ENCODE results near the gene COG7.

COG7 gene

DNA sequence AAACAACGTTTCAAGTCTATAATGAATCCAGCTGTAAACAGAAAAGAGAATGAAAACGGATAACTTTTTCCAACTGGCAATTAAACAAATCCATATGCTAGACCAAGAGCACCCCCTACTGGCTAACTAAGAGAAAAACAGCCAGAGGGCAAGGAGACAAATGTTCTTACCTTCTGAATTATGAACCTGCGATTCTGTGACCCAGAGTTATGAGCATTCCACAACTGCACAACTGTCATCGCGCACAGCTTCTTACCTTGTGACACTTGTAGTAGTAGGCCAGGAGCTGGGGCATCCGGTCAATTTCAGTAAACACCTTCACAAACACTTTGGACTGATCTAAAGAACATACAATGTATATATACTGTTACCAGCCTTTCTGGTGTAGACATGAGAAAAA lies 18.6 kb downstream of the COG7 start:
- Histone ChIP-seq H3K9ac (ENCODE audit: low read length) (no peak overlapping the region), H3K9me3 (ENCODE audit: control insufficient read depth, insufficient read depth, low read depth, low read length) (no peaks in the 10 kb centered on the region), H3K4me1 (ENCODE audit: control insufficient read depth, insufficient read depth, low read length) (no peaks in the 10 kb centered on the region), H3K36me3 (ENCODE audit: control insufficient read depth, insufficient read depth, low read length) (peaks cover 42% of the 10 kb centered on the region), H3K4me3 (ENCODE audit: low read depth, low read length) (no peak overlapping the region), H3K27ac (ENCODE audit: low read depth, low read length) (no peak overlapping the region), H3K27me3 (ENCODE audit: control insufficient read depth, insufficient read depth, low read length) (no peaks in the 10 kb centered on the region)

DNA sequence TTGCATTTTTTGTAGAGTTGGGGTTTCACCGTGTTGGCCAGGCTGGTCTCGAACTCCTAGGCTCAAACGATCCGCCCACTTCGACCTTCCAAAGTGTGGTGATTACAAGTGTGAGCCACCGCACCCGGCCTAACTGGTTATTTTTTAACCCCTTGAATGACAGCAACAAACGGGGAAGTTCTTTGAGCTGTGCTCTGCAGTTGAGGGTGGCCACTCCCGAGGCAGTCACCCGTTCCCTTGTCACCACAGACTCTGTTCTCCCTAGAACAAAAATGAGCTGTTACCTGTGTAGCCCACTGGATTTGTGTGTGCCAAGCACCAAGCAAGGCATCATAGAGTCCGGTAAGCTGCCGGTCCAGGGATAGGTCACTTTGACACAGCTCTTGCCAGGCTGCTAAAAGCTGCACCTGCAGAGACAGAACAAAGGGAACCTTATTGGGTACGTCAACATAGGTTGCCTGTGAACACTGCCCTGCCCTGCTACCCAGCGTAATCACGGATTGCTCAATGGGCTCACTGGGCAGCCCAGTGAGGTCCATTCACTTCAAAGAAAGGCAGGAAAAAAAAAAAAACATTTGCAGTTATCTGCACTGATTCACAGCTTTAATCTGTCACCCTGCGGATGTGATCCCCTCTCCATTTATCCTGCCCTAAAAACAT lies 19.6 kb downstream of the COG7 start:
- H3K9ac ChIP-seq (ENCODE audit: low read length): no peak overlapping the region
- peaks cover 41% of the 10 kb centered on the region for H3K36me3 ChIP-seq (ENCODE audit: control insufficient read depth, insufficient read depth, low read length)
- no peaks in the 10 kb centered on the region for H3K9me3 ChIP-seq (ENCODE audit: control insufficient read depth, insufficient read depth, low read depth, low read length)
- no peaks in the 10 kb centered on the region for H3K27me3 ChIP-seq (ENCODE audit: control insufficient read depth, insufficient read depth, low read length)
- H3K27ac ChIP-seq (ENCODE audit: low read depth, low read length): no peak overlapping the region
- H3K4me3 ChIP-seq (ENCODE audit: low read depth, low read length): no peak overlapping the region
- no peaks in the 10 kb centered on the region for H3K4me1 ChIP-seq (ENCODE audit: control insufficient read depth, insufficient read depth, low read length)

DNA sequence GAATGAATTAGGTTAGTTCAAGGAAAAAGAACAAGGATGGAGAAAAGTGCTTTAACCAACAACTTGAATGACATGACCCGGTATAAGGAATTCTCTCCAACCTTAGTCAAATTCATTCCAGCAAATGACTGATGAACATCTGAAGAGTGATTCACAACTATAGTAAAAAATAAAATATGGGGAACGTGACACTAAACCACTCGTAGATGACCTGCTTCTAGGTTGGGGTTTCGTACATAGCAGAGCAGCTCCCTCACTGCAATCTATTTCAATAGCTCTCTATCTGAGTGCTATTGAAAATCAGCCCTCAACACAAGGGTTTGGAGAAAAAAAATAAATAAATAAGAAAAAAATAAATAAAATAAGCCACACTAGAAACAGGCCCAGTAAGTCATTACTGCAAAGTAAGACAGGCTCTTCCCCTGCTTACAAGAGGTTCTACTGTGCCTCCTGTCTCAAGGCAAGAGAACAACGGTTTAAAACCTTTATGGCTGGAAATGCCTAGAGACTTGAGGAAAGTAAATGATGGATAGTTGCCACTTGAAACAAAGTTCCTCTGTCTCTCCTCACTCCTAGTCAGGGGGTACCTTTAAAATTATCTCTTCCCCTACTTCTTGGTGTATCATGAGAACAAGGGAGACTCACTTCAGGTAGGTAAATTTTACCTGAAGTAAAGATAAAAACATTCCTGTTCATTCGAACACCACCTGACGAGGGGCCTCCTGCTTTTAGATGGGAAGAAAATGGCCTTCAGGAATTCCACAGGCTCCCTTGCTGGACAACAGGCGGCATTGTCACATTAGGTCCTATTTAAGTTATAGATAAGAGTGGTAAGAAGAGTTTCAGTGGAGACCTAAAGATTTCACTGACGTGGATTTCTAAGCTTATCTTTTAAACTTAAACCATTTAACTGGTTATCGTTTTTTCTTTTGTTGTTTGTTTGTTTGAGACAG lies 20.5 kb downstream of the COG7 start:
- no peaks in the 10 kb centered on the region for H3K27me3 ChIP-seq (ENCODE audit: control insufficient read depth, insufficient read depth, low read length)
- H3K27ac ChIP-seq (ENCODE audit: low read depth, low read length): no peak overlapping the region
- H3K9ac ChIP-seq (ENCODE audit: low read length): no peak overlapping the region
- no peaks in the 10 kb centered on the region for H3K9me3 ChIP-seq (ENCODE audit: control insufficient read depth, insufficient read depth, low read depth, low read length)
- peaks cover 40% of the 10 kb centered on the region for H3K36me3 ChIP-seq (ENCODE audit: control insufficient read depth, insufficient read depth, low read length)
- no peaks in the 10 kb centered on the region for H3K4me1 ChIP-seq (ENCODE audit: control insufficient read depth, insufficient read depth, low read length)
- H3K4me3 ChIP-seq (ENCODE audit: low read depth, low read length): no peak overlapping the region

DNA sequence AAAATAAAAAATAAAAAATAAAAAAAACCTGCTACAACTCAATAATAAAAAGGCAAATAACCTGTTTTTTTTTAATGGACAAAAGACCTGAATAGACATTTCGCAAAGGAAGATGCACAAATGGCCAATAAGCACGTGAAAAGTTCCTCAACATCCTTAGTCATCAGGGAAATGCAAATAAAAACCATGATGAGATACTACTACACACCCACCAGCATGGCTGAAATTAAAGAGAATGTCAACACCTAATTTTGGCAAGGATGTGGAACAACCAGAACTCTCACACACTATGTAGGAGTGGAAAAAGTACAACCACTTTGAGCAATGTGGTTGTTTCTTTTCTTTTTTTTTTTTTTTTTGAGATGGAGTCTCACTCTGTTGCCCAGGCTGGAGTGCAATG lies 24.6 kb downstream of the COG7 start:
- Histone ChIP-seq H3K4me1 (ENCODE audit: control insufficient read depth, insufficient read depth, low read length) (no peaks in the 10 kb centered on the region), H3K27me3 (ENCODE audit: control insufficient read depth, insufficient read depth, low read length) (no peaks in the 10 kb centered on the region), H3K9ac (ENCODE audit: low read length) (no peak overlapping the region), H3K36me3 (ENCODE audit: control insufficient read depth, insufficient read depth, low read length) (peaks cover 39% of the 10 kb centered on the region), H3K9me3 (ENCODE audit: control insufficient read depth, insufficient read depth, low read depth, low read length) (no peaks in the 10 kb centered on the region), H3K4me3 (ENCODE audit: low read depth, low read length) (no peak overlapping the region), H3K27ac (ENCODE audit: low read depth, low read length) (no peak overlapping the region)

DNA sequence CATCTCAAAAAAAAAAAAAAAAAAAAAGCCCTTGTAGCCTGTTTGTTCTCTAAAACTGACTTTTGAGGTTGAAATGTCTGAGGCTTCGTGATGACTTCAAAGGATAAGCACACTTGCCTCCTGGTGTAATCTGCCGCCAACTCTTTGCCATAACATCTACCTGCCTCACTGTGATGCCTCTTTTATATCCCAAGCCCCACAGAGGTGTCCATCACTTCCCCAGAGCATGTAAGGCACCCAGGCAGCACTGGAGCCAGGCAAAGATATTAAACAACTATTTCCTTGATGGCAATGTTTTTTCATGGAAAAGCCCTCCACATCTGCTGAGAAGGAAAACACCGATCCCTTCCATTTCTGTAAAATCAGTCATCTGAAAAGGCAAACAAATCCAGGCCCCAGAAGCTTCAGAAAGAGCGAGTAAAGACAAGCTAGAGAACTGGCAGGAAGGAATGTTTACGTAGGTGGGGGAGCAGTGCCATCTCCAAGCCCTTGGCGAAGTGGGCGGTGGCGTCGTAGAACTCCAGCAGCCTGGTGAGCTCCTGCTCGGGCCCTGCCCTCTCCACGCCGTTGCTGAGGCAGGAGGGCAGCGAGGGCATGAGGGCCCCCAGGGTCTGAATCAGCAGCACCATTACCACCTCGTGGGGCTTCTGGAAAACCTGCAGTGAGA lies 28.6 kb downstream of the COG7 start:
- H3K9ac ChIP-seq (ENCODE audit: low read length): no peak overlapping the region

DNA sequence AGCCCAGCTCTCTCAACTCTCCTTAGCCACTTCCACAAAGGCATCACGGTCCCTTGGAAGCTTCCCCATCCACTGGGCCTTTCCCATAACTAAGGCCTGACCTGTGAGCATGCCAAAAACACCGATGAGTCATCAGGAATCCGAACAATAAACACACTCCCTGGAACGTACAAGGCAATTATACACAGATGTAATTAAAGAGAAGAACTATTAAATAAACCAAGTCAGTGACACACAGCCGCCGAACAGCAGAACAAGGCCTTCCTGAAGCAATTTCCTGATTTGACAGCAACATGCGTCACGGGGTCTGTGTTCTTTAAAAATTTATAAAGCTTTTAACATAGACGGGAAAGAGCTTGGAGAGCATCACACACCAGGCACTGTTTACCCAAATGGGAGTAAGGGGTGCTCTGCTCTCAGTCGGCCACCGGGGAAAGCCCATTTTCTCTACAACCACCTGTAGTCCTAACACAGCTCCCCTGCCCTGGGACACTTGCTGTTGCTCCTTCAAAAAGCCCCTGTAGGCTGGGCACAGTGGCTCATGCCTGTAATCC lies 29.4 kb downstream of the COG7 start:
- Histone ChIP-seq H3K4me3 (ENCODE audit: low read depth, low read length) (no peak overlapping the region), H3K27ac (ENCODE audit: low read depth, low read length) (no peak overlapping the region), H3K36me3 (ENCODE audit: control insufficient read depth, insufficient read depth, low read length) (peaks cover 12% of the 10 kb centered on the region), H3K9me3 (ENCODE audit: control insufficient read depth, insufficient read depth, low read depth, low read length) (no peaks in the 10 kb centered on the region), H3K9ac (ENCODE audit: low read length) (no peak overlapping the region), H3K4me1 (ENCODE audit: control insufficient read depth, insufficient read depth, low read length) (peaks cover 8% of the 10 kb centered on the region; the same call in 1 of the 2 replicates), H3K27me3 (ENCODE audit: control insufficient read depth, insufficient read depth, low read length) (no peaks in the 10 kb centered on the region)

More for the DNA sequence above, 28.6 kb downstream of the COG7 start:
- Histone ChIP-seq H3K4me3 (ENCODE audit: low read depth, low read length) (no peak overlapping the region), H3K27me3 (ENCODE audit: control insufficient read depth, insufficient read depth, low read length) (no peaks in the 10 kb centered on the region), H3K27ac (ENCODE audit: low read depth, low read length) (no peak overlapping the region), H3K36me3 (ENCODE audit: control insufficient read depth, insufficient read depth, low read length) (peaks cover 16% of the 10 kb centered on the region), H3K9me3 (ENCODE audit: control insufficient read depth, insufficient read depth, low read depth, low read length) (no peaks in the 10 kb centered on the region), H3K4me1 (ENCODE audit: control insufficient read depth, insufficient read depth, low read length) (peaks cover 8% of the 10 kb centered on the region; the same call in 1 of the 2 replicates)

DNA sequence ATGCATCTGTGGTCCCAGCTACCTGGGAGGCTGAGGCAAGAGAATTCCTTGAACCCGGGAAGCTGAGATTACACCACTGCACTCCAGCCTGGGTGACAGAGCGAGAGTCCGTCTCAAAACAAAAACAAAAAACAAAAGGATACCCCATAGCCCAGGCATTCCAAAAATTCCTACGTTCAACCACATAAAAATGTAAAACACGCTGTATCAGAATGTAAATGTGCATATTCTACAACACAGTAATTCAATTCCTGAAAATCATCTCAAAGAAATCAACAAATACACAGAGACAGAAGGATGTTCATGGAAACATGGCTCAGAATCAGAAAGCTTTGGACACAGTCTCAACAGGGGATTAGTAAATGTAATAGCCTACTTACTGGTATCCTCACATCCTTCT lies 33.0 kb downstream of the COG7 start:
- Histone ChIP-seq H3K4me3 (ENCODE audit: low read depth, low read length) (no peak overlapping the region), H3K9ac (ENCODE audit: low read length) (no peak overlapping the region), H3K9me3 (ENCODE audit: control insufficient read depth, insufficient read depth, low read depth, low read length) (no peaks in the 10 kb centered on the region), H3K27ac (ENCODE audit: low read depth, low read length) (no peak overlapping the region), H3K36me3 (ENCODE audit: control insufficient read depth, insufficient read depth, low read length) (peaks cover 29% of the 10 kb centered on the region), H3K4me1 (ENCODE audit: control insufficient read depth, insufficient read depth, low read length) (peaks cover 8% of the 10 kb centered on the region; the same call in 1 of the 2 replicates), H3K27me3 (ENCODE audit: control insufficient read depth, insufficient read depth, low read length) (no peaks in the 10 kb centered on the region)

DNA sequence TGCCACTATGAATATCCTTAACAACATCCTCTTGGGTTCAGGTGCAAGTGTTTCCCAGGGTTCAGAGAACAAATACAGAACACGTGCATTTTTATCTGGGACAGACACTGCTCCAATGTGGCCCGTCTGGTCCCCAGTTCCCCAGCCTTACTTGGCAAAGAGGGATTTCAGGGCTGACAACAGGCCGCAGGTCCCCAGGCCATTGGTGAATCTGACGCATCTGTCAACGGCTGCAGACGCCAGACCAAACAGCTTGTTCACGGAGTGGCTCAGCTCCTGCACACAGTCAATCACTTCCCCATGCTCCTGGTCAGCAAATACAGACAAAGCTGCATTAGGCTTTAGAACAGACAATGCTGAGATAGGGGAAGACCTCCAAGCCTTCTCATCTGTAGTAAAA lies 36.2 kb downstream of the COG7 start:
- Histone ChIP-seq H3K27me3 (ENCODE audit: control insufficient read depth, insufficient read depth, low read length) (no peaks in the 10 kb centered on the region), H3K4me1 (ENCODE audit: control insufficient read depth, insufficient read depth, low read length) (peaks cover 8% of the 10 kb centered on the region; the same call in 1 of the 2 replicates), H3K36me3 (ENCODE audit: control insufficient read depth, insufficient read depth, low read length) (peaks cover 46% of the 10 kb centered on the region), H3K4me3 (ENCODE audit: low read depth, low read length) (no peak overlapping the region), H3K9ac (ENCODE audit: low read length) (no peak overlapping the region), H3K9me3 (ENCODE audit: control insufficient read depth, insufficient read depth, low read depth, low read length) (no peaks in the 10 kb centered on the region), H3K27ac (ENCODE audit: low read depth, low read length) (no peak overlapping the region)

DNA sequence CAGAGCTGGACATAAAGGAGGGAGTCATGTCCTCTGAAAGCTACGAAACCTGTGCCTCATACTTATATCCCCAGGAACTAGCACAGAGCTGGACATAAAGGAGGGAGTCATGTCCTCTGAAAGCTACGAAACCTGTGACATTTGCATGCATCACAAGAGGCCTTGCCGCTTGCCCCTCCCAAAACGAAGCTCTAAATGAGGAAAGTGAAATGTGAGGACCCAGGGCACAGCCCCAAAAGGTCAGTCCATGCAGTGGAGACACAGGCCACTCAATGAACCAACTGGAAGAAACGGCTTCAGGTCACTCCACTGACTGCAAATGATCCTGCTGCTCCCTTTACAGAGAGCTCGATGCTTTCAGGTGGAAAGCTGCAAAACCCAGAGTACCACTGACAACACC lies 38.3 kb downstream of the COG7 start:
- Histone ChIP-seq H3K27me3 (ENCODE audit: control insufficient read depth, insufficient read depth, low read length) (no peaks in the 10 kb centered on the region), H3K9me3 (ENCODE audit: control insufficient read depth, insufficient read depth, low read depth, low read length) (no peaks in the 10 kb centered on the region), H3K4me1 (ENCODE audit: control insufficient read depth, insufficient read depth, low read length) (peaks cover 7% of the 10 kb centered on the region), H3K27ac (ENCODE audit: low read depth, low read length) (no peak overlapping the region), H3K4me3 (ENCODE audit: low read depth, low read length) (no peak overlapping the region), H3K36me3 (ENCODE audit: control insufficient read depth, insufficient read depth, low read length) (peaks cover 57% of the 10 kb centered on the region), H3K9ac (ENCODE audit: low read length) (no peak overlapping the region)

DNA sequence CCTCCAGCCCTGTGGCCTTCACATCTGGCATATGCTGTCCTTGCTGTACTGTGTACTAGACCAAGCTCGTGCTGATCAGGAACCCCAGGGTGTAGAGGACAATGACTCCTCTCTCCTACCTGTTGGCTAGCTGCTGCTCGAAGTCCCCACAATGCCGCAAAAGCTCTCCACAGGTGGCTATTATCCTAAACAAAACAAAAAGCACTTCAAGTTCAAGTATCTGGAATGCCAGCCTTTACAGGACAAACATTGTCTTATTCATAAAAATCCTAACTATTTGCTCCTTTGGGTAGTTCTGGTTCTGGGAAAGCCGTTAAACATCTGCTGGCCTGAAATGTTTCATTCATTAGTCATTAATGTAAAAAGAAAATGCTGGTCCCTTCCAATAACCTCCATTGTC lies 42.8 kb downstream of the COG7 start:
- H3K9me3 ChIP-seq (ENCODE audit: control insufficient read depth, insufficient read depth, low read depth, low read length): no peaks in the 10 kb centered on the region
- H3K27ac ChIP-seq (ENCODE audit: low read depth, low read length): peak overlapping the region; percentile 48; the same call in 1 of the 2 replicates
- no peaks in the 10 kb centered on the region for H3K27me3 ChIP-seq (ENCODE audit: control insufficient read depth, insufficient read depth, low read length)
- H3K9ac ChIP-seq (ENCODE audit: low read length): peak overlapping the region; percentile 22
- no peak overlapping the region for H3K4me3 ChIP-seq (ENCODE audit: low read depth, low read length)
- H3K4me1 ChIP-seq (ENCODE audit: control insufficient read depth, insufficient read depth, low read length): peaks cover 16% of the 10 kb centered on the region
- H3K36me3 ChIP-seq (ENCODE audit: control insufficient read depth, insufficient read depth, low read length): peaks cover 70% of the 10 kb centered on the region

Measured in HUES6 (cell line).